Measurements from ENCODE around the gene BMP4. TPM values are rescaled to one million over a fixed set of nuclear protein-coding genes. Genes with fewer than 3 reads are reported as not detected.

The BMP4 gene
- total and polyA plus RNA-seq, 2 of the 13 experiments (the other 11 are each of a cell fraction or from before 2014, with no cell fraction given), result 56.4 to 169 TPM

DNA sequence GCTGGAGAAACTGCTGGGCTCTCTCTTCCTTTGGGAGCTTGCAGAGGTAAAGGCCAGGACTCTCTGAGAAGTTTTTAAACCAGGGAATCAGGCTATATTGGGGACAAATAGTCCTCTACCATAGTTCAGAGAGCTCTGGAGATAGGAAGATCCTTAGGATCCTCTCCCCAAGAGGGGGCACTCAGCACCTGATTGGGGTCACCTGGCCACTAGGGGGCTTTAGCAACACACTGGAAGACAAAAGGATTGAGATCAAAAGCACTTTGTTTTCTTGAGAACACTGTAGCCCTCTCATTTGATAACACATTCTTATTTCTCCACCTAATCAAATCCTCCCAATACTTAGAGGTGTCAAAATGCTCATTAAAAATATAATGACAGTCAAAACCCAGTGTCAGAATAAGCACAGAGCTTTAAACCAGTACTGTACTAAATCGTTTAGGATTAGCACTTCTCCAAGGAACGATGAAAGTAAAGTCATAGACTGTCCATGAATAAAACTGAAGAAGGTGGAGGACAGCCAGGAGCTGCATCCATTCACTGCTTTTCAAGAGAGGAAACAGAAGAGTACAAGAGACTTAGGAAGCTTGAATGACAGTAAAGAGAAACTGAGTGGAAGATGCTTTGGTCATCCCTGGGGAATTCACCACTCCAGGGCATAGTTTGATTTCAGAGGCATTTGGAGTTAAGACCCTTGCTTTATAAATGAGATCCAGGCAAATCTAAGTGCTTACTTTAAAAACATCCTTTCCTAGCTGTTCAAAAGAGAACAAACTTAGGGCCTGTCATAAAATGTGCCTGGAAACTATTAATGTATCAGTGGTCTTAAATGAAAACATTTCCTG is 26.5 kb downstream of the BMP4 start:
- Histone ChIP-seq H3K27ac (ENCODE audit: extremely low read length, insufficient read depth, low read length) (no peak overlapping the region), H3K79me2 (ENCODE audit: insufficient read depth, low read length) (no peaks in the 10 kb centered on the region), H3K4me1 (ENCODE audit: insufficient read depth, low read length) (peaks cover 61% of the 10 kb centered on the region), H3K9me3 (ENCODE audit: low read length) (no peaks in the 10 kb centered on the region), H4K20me1 (ENCODE audit: insufficient read depth, low read length) (no peaks in the 10 kb centered on the region), H3K36me3 (replicated peaks in 1 of 2; ENCODE audit: control insufficient read depth in 1 of 2, insufficient read depth in 2 of 2, low read length in 2 of 2) (no peaks in the 10 kb centered on the region), H3K27me3 (ENCODE audit: control insufficient read depth in 1 of 2, insufficient read depth in 2 of 2, low read length in 2 of 2) (no peaks in the 10 kb centered on the region), H3K4me3 (replicated peaks in 1 of 3; ENCODE audit: insufficient read depth in 1 of 3, low read depth in 2 of 3, low read length in 3 of 3) (no peak overlapping the region), H3K4me2 (ENCODE audit: low read depth, low read length) (no peak overlapping the region), H3K9ac (ENCODE audit: insufficient read depth, low read depth, low read length) (no peak overlapping the region), H2AFZ (ENCODE audit: low read length) (no peak overlapping the region)
- BruUV-seq (replicated peaks), result no TSS peak
- ATAC-seq, result peak; percentile 81
- FAIRE-seq, result no peak
- WGBS (ENCODE audit: low lambda C conversion rate), result 99% methylated on average over 2 of the region's 2 CpGs
- no peak for DNase-seq (ENCODE audit: low spot score)
- ChIA-PET POLR2A (interaction anchor here (0.7 kb wide), 1 partner anchor 18 kb away, joined by 3 read pairs; no protein-coding TSS in a partner anchor), CTCF (ENCODE audit: low intra/inter-chr PET ratio, low total read pairs) (interaction anchor here (1.3 to 2.0 kb wide), 3 partner anchors 245 to 418 kb away, joined by 4 to 8 read pairs (median 6); no protein-coding TSS in a partner anchor)
- in situ Hi-C loops (cut with HindIII; ENCODE audit: extremely low pct_ligation_motif_present, low pct_unique_long_range_greater_than_20kb) (no loop called here), intact Hi-C loops (cut with micrococcal nuclease; ENCODE audit: unreplicated experiment) (loop anchor here (2.0 kb wide), 1 partner anchor 399 kb away; no protein-coding TSS in a partner anchor)
- TF ChIP-seq, protein P1, sequence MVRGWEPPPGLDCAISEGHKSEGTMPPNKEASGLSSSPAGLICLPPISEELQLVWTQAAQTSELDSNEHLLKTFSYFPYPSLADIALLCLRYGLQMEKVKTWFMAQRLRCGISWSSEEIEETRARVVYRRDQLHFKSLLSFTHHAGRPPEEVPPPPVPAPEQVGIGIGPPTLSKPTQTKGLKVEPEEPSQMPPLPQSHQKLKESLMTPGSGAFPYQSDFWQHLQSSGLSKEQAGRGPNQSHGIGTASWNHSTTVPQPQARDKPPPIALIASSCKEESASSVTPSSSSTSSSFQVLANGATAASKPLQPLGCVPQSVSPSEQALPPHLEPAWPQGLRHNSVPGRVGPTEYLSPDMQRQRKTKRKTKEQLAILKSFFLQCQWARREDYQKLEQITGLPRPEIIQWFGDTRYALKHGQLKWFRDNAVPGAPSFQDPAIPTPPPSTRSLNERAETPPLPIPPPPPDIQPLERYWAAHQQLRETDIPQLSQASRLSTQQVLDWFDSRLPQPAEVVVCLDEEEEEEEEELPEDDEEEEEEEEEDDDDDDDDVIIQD (CRISPR knock-in tag; IDR thresholded peaks at IDR 0.05; ENCODE audit: low read depth), result 0 out of 2 replicates have a peak, but pooled peaks have one; percentile 59
- TF ChIP-seq, protein P2, sequence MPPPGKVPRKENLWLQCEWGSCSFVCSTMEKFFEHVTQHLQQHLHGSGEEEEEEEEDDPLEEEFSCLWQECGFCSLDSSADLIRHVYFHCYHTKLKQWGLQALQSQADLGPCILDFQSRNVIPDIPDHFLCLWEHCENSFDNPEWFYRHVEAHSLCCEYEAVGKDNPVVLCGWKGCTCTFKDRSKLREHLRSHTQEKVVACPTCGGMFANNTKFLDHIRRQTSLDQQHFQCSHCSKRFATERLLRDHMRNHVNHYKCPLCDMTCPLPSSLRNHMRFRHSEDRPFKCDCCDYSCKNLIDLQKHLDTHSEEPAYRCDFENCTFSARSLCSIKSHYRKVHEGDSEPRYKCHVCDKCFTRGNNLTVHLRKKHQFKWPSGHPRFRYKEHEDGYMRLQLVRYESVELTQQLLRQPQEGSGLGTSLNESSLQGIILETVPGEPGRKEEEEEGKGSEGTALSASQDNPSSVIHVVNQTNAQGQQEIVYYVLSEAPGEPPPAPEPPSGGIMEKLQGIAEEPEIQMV (CRISPR knock-in tag; IDR thresholded peaks at IDR 0.05; ENCODE audit: low read depth), result no peak
- TF ChIP-seq SMC3 (IDR thresholded peaks at IDR 0.05; ENCODE audit: low read length) (peak; percentile 77), PHF20 (CRISPR knock-in tag; IDR thresholded peaks at IDR 0.05) (no peak), ZEB1 (IDR thresholded peaks at IDR 0.05; ENCODE audit: insufficient replicate concordance, low read depth) (peak; percentile 99), ZNF749 (CRISPR knock-in tag; IDR thresholded peaks at IDR 0.05; ENCODE audit: borderline replicate concordance) (no peak), SNRNP70 (IDR thresholded peaks at IDR 0.05; ENCODE audit: low read depth, low read length) (no peak), FOSL2 (CRISPR knock-in tag; IDR thresholded peaks at IDR 0.05) (0 out of 2 replicates have a peak, but pooled peaks have one; percentile 23), YEATS2 (CRISPR knock-in tag; IDR thresholded peaks at IDR 0.05; ENCODE audit: borderline replicate concordance) (no peak), NFYB (CRISPR knock-in tag; IDR thresholded peaks at IDR 0.05) (0 out of 2 replicates have a peak, but pooled peaks have one; percentile 17), TOE1 (CRISPR knock-in tag; IDR thresholded peaks at IDR 0.05) (no peak), ZNF350 (CRISPR knock-in tag; IDR thresholded peaks at IDR 0.05; ENCODE audit: borderline replicate concordance, low read depth) (no peak)
- TF ChIP-seq, protein P3, sequence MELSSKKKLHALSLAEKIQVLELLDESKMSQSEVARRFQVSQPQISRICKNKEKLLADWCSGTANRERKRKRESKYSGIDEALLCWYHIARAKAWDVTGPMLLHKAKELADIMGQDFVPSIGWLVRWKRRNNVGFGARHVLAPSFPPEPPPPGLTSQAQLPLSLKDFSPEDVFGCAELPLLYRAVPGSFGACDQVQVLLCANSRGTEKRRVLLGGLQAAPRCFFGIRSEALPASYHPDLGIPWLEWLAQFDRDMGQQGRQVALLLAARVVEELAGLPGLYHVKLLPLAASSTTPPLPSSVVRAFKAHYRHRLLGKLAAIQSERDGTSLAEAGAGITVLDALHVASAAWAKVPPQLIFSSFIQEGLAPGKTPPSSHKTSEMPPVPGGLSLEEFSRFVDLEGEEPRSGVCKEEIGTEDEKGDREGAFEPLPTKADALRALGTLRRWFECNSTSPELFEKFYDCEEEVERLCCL (CRISPR knock-in tag; IDR thresholded peaks at IDR 0.05; ENCODE audit: borderline replicate concordance), result no peak
- TF ChIP-seq, protein P4, sequence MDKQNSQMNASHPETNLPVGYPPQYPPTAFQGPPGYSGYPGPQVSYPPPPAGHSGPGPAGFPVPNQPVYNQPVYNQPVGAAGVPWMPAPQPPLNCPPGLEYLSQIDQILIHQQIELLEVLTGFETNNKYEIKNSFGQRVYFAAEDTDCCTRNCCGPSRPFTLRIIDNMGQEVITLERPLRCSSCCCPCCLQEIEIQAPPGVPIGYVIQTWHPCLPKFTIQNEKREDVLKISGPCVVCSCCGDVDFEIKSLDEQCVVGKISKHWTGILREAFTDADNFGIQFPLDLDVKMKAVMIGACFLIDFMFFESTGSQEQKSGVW (CRISPR knock-in tag; IDR thresholded peaks at IDR 0.05; ENCODE audit: borderline replicate concordance), result no peak

Measured in HepG2 (cell line).